ENCODE measurements around the gene PTGS2. TPM values are rescaled to one million over a fixed set of nuclear protein-coding genes. Genes with fewer than 3 reads are reported as not detected.

PTGS2 gene
- total RNA-seq, 1 donor from 2014 or later = 11.5 TPM

DNA sequence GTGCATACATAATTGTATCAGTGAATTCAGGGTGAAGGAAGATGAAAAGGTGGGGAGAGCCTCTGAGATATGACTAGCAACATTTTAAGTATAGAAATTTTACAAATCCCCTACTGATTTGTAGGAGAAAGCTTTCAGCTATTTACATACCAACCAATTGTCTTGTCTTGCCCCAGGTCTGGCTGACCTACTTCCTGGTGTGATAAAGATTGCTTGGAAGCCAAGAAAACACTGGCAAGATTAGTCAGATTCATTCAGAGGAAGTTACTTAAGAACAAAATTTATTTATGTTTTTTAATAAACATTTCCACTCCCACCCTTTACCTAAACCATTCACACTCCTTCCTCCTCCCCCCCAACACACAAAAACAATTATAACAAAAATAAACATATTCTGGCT, 17.5 kb downstream of the PTGS2 start:
- TF ChIP-seq CTCF (IDR thresholded peaks at IDR 0.05) (no peak), POLR2A (IDR thresholded peaks at IDR 0.05) (no peak), POLR2AphosphoS5 (IDR thresholded peaks at IDR 0.05; ENCODE audit: insufficient read depth in 1 of 2, low read depth in 1 of 2) (no peak)
- H3K27ac ChIP-seq = no peak overlapping the region
- H3K4me1 ChIP-seq = no peaks in the 10 kb centered on the region
- DNase-seq (ENCODE audit: extremely low spot score in 2 of 2) = no peak
- no peaks in the 10 kb centered on the region for H3K9me3 ChIP-seq
- H3K36me3 ChIP-seq = no peaks in the 10 kb centered on the region
- no peak overlapping the region for H3K4me3 ChIP-seq
- intact Hi-C loops (cut with DNase I) = no loop called here
- H3K27me3 ChIP-seq = no peaks in the 10 kb centered on the region

DNA sequence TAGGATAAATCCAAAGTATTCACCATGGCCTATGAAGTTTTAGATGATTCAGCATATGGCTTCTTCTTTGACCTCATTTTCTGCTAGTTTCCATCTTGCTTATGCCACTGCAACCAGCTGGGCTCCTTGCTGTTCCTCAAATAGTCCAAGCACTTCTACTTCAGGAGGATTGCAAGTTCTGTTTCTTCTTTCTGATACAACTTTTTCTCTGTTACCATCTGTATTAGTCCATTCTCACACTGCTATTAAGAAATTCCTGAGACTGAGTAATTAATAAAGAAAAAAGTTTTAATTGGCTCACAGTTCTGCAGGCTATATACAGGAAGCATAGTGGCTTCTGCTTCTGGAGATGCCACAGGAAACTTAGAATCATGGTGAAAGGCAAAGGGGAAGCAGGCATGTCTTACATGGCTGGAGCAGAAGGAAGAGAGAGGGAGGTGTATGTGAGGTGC, 20.3 kb downstream of the PTGS2 start:
- Histone ChIP-seq H3K4me3 (no peak overlapping the region), H3K9me3 (no peaks in the 10 kb centered on the region), H3K27me3 (no peaks in the 10 kb centered on the region), H3K36me3 (no peaks in the 10 kb centered on the region), H3K4me1 (no peaks in the 10 kb centered on the region), H3K27ac (no peak overlapping the region)
- TF ChIP-seq CTCF (IDR thresholded peaks at IDR 0.05) (no peak), POLR2AphosphoS5 (IDR thresholded peaks at IDR 0.05; ENCODE audit: insufficient read depth in 1 of 2, low read depth in 1 of 2) (no peak), POLR2A (IDR thresholded peaks at IDR 0.05) (no peak)
- DNase-seq (ENCODE audit: extremely low spot score in 2 of 2) = no peak
- intact Hi-C loops (cut with DNase I) = no loop called here

- TF ChIP-seq POLR2AphosphoS5 (IDR thresholded peaks at IDR 0.05; ENCODE audit: insufficient read depth in 1 of 2, low read depth in 1 of 2) (no peak), CTCF (IDR thresholded peaks at IDR 0.05) (no peak)
- H3K27ac ChIP-seq = no peak overlapping the region
- no peaks in the 10 kb centered on the region for H3K9me3 ChIP-seq
- intact Hi-C loops (cut with DNase I) = no loop called here
- H3K27me3 ChIP-seq = no peaks in the 10 kb centered on the region
- no peak overlapping the region for H3K4me3 ChIP-seq
- H3K36me3 ChIP-seq = no peaks in the 10 kb centered on the region
- H3K4me1 ChIP-seq = no peaks in the 10 kb centered on the region
- no peak for DNase-seq (ENCODE audit: extremely low spot score in 2 of 2)
Measured at GRCh38 chr1:186658999-186659398, 21.2 kb downstream of the PTGS2 start.

DNA sequence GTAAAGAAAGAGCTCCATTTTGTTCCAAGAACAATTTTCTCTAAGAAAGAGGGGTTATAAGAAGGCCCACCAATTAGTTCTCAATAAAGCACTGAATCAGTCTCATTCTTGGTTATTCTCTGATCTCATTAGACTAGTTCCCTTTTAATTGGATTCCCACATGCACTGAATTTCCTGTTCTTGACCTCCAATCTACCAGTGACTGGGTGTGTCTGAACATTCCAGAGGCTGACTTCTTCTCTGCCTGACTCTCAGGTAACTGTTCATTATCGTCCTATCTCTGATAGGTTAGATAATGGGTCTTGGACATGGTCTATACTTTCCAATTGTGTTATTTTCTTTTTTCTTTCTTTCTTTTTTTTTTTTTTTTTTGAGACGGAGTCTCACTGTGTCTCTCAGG, 22.7 kb downstream of the PTGS2 start:
- TF ChIP-seq CTCF (IDR thresholded peaks at IDR 0.05) = no peak
- TF ChIP-seq POLR2A (IDR thresholded peaks at IDR 0.05) = no peak
- TF ChIP-seq POLR2AphosphoS5 (IDR thresholded peaks at IDR 0.05; ENCODE audit: insufficient read depth in 1 of 2, low read depth in 1 of 2) = no peak
- Histone ChIP-seq H3K9me3 (no peaks in the 10 kb centered on the region), H3K4me3 (no peak overlapping the region), H3K27ac (no peak overlapping the region), H3K36me3 (no peaks in the 10 kb centered on the region), H3K27me3 (no peaks in the 10 kb centered on the region), H3K4me1 (no peaks in the 10 kb centered on the region)
- no peak for DNase-seq (ENCODE audit: extremely low spot score in 2 of 2)
- intact Hi-C loops (cut with DNase I) = no loop called here

DNA sequence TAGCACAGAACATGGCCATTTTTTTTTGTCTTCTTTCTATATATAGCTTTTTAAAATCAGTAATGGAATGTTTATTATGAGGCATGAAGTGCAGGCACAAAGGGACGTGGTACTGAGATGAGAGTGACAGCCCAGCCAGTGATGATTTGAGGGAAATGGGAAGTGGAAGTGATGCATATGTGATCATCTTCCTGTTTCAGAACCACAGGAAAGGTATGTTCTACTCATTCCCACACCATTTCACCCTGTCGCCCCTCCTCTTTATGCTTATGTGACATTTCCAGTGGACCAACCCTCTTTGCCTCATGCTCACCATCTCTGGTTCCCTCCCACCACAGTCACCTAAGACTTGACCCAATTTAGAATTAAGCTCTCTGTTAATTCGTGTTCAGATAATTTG, 24.3 kb downstream of the PTGS2 start:
- Histone ChIP-seq H3K4me1 (no peaks in the 10 kb centered on the region), H3K36me3 (no peaks in the 10 kb centered on the region), H3K4me3 (no peak overlapping the region), H3K9me3 (no peaks in the 10 kb centered on the region), H3K27me3 (no peaks in the 10 kb centered on the region), H3K27ac (no peak overlapping the region)
- DNase-seq (ENCODE audit: extremely low spot score in 2 of 2) = no peak
- intact Hi-C loops (cut with DNase I) = no loop called here
- TF ChIP-seq CTCF (IDR thresholded peaks at IDR 0.05) = no peak
- no peak for TF ChIP-seq POLR2AphosphoS5 (IDR thresholded peaks at IDR 0.05; ENCODE audit: insufficient read depth in 1 of 2, low read depth in 1 of 2)
- no peak for TF ChIP-seq POLR2A (IDR thresholded peaks at IDR 0.05)

All from vagina (tissue), 2 donors.